ENCODE results near the gene PRRX2.

Gene PRRX2

GRCh38 chr9:129628709-129629108 is 36.7 kb upstream of the PRRX2 start:
- no peak for TF ChIP-seq CTCF (IDR thresholded peaks at IDR 0.05; ENCODE audit: unreplicated experiment in 3 of 3)
- no peaks in the 10 kb centered on the region for H3K9me3 Mint-ChIP-seq
- H3K36me3 Mint-ChIP-seq (ENCODE audit: low read depth) = peaks cover 10% of the 10 kb centered on the region
- H3K27ac Mint-ChIP-seq = peak overlapping the region; percentile 55 to 82 (median 78)
- H3K4me1 Mint-ChIP-seq = peaks cover 51% of the 10 kb centered on the region
- no peaks in the 10 kb centered on the region for H3K27me3 Mint-ChIP-seq (ENCODE audit: low read depth)
- peak overlapping the region; percentile 79 to 87 (median 86) for H3K4me3 Mint-ChIP-seq

GRCh38 chr9:129629251-129629820 is 36.1 kb upstream of the PRRX2 start:
- no peaks in the 10 kb centered on the region for H3K9me3 Mint-ChIP-seq
- peak overlapping the region; percentile 55 to 82 (median 78) for H3K27ac Mint-ChIP-seq
- peaks cover 14% of the 10 kb centered on the region for H3K36me3 Mint-ChIP-seq (ENCODE audit: low read depth)
- peak overlapping the region; percentile 79 to 87 (median 86) for H3K4me3 Mint-ChIP-seq
- no peaks in the 10 kb centered on the region for H3K27me3 Mint-ChIP-seq (ENCODE audit: low read depth)
- peaks cover 48% of the 10 kb centered on the region for H3K4me1 Mint-ChIP-seq
- no peak for TF ChIP-seq CTCF (IDR thresholded peaks at IDR 0.05; ENCODE audit: unreplicated experiment in 3 of 3)

- TF ChIP-seq CTCF (IDR thresholded peaks at IDR 0.05; ENCODE audit: unreplicated experiment in 3 of 3) = no peak
- Mint-ChIP-seq H3K9me3 (no peaks in the 10 kb centered on the region), H3K36me3 (ENCODE audit: low read depth) (peaks cover 26% of the 10 kb centered on the region), H3K4me1 (peaks cover 47% of the 10 kb centered on the region), H3K4me3 (peak overlapping the region in 2 of 3 experiments; percentile 22 to 23), H3K27me3 (ENCODE audit: low read depth) (no peaks in the 10 kb centered on the region), H3K27ac (peak overlapping the region; percentile 11 to 62 (median 60))
Observed at GRCh38 chr9:129630967-129631673, 34.3 kb upstream of the PRRX2 start.

GRCh38 chr9:129631674-129632129 is 33.7 kb upstream of the PRRX2 start:
- peaks cover 43% of the 10 kb centered on the region for H3K4me1 Mint-ChIP-seq
- H3K27me3 Mint-ChIP-seq (ENCODE audit: low read depth) = no peaks in the 10 kb centered on the region
- H3K9me3 Mint-ChIP-seq = no peaks in the 10 kb centered on the region
- peaks cover 26% of the 10 kb centered on the region for H3K36me3 Mint-ChIP-seq (ENCODE audit: low read depth)
- peak overlapping the region; percentile 11 to 62 (median 60) for H3K27ac Mint-ChIP-seq
- peak overlapping the region in 1 of 3 experiments; percentile 26 for H3K4me3 Mint-ChIP-seq
- no peak for TF ChIP-seq CTCF (IDR thresholded peaks at IDR 0.05; ENCODE audit: unreplicated experiment in 3 of 3)

- H3K4me1 Mint-ChIP-seq = peaks cover 35% of the 10 kb centered on the region
- TF ChIP-seq CTCF (IDR thresholded peaks at IDR 0.05; ENCODE audit: unreplicated experiment in 3 of 3) = no peak
- H3K27ac Mint-ChIP-seq = no peak overlapping the region
- no peak overlapping the region for H3K4me3 Mint-ChIP-seq
- H3K9me3 Mint-ChIP-seq = no peaks in the 10 kb centered on the region
- H3K36me3 Mint-ChIP-seq (ENCODE audit: low read depth) = peaks cover 26% of the 10 kb centered on the region
- no peaks in the 10 kb centered on the region for H3K27me3 Mint-ChIP-seq (ENCODE audit: low read depth)
Observed at GRCh38 chr9:129632460-129632859, 33.0 kb upstream of the PRRX2 start.
